GM20000 (cell line): ENCODE measurements around the gene ST3GAL3.

Experiments
- DNase-seq: peaks from one replicate; pipeline ENCODE4 v3.0.0; 2012; ENCODE audit warnings: low spot score
- TF ChIP-seq, protein P1 (sequence below): IDR thresholded peaks from 2 replicates; pipeline ENCODE4 v1.5.1; 2012; ENCODE audit warnings: mild to moderate bottlenecking, control low read depth; ENCODE audit errors: extremely low read depth, missing control alignments

The ST3GAL3 gene

DNA sequence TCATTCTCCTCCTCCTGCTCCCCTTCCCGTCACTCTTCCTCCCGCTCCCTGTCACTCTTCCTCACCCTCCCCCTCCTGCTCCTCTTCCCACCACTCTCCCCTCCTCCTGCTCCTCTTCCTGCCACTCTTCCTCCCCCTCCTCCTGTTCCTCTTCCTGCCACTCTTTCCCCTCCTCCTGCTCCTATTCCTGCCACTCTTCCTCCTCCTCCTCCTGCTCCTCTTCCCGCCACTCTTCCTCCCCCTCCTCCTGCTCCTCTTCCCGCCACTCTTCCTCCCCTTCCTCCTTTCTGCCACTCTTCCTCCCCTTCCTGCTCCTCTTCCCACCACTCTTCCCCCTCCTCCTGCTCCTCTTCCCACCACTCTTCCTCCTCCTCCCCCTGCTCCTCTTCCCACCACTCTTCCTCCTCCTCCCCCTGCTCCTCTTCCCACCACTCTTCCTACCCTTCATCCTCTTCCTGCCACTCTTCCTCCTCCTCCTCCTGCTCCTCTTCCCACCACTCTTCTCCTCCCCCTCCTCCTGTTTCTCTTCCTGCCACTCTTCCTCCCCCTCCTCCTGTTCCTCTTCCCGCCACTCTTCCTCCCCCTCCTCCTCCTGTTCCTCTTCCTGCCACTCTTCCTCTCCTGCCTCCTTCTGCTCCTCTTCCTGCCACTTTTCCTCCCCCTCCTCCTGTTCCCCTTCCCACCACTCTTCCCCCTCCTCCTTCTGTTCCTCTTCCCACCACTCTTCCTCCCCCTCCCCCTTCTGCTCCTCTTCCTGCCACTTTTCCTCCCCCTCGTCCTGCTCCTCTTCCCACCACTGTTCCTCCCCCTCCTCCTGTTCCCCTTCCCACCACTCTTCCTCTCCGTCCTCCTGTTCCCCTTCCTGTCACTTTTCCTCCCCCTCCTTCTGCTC is 197.6 kb downstream of the ST3GAL3 start:
- TF ChIP-seq, protein P1, sequence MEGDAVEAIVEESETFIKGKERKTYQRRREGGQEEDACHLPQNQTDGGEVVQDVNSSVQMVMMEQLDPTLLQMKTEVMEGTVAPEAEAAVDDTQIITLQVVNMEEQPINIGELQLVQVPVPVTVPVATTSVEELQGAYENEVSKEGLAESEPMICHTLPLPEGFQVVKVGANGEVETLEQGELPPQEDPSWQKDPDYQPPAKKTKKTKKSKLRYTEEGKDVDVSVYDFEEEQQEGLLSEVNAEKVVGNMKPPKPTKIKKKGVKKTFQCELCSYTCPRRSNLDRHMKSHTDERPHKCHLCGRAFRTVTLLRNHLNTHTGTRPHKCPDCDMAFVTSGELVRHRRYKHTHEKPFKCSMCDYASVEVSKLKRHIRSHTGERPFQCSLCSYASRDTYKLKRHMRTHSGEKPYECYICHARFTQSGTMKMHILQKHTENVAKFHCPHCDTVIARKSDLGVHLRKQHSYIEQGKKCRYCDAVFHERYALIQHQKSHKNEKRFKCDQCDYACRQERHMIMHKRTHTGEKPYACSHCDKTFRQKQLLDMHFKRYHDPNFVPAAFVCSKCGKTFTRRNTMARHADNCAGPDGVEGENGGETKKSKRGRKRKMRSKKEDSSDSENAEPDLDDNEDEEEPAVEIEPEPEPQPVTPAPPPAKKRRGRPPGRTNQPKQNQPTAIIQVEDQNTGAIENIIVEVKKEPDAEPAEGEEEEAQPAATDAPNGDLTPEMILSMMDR = no peak
- no peak for DNase-seq

DNA sequence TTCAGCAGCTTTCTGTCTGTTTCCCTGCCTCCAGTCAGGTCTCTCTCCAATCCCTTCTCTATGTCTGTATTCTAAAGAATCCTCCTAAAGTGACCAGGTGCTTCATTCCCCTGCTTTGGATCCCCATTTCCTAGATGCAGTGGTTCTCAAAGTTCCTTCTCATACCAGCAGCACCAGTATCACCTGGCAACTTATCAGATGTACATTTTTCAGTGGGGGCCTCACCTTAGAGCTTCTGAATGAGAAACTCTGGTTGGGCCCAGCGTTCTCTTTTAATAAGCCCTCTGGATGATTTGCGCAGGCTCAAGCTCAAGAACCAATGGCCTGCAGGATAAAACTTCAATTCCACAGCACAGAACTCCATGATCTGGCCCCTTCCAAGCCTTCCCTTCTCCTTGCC is 200.9 kb downstream of the ST3GAL3 start:
- TF ChIP-seq, protein P1 = no peak
- DNase-seq = no peak

- TF ChIP-seq, protein P1 = no peak
- no peak for DNase-seq
These were observed 201.5 kb downstream of the ST3GAL3 start for GRCh38 chr1:43908858-43909257.

DNA sequence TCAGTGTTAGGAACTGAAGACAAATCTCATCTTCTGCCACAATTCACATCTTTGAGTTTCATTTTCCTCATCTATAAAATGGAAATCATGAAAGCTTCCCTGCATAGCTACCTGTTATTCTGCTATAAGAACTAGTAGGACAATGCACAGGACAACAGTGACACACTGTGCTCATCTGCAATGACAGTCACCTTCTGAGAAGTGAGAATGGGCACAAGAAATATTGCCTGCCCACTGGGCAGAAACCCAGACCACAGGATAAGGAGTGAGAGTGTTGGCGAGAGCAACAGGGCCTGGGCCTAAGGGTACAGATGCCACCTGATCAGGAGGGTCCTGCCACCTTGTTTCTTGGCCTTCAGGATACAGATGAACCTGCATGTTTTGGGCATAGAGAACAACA is 203.0 kb downstream of the ST3GAL3 start:
- no peak for DNase-seq
- TF ChIP-seq, protein P1 = no peak

DNA sequence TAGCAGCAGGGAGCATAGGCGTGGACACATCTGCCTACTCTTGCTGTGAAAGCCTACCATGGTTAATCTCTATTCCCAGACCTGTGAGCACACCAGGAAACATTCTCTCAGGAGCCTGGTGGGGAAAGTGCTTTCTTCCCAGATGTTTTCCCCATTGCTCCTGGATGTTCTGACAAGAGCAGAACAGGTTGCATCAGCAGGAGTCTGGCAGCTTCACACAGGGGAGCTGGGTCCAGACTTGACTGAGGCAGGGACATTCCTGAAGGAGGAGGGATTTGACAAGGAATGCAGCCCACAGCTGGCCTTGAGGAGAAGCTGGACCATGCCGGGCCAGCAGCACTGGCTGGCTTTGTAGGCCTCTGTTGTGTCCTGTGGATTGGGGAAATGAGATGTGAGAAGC is 205.3 kb downstream of the ST3GAL3 start:
- no peak for DNase-seq
- TF ChIP-seq, protein P1 = no peak

DNA sequence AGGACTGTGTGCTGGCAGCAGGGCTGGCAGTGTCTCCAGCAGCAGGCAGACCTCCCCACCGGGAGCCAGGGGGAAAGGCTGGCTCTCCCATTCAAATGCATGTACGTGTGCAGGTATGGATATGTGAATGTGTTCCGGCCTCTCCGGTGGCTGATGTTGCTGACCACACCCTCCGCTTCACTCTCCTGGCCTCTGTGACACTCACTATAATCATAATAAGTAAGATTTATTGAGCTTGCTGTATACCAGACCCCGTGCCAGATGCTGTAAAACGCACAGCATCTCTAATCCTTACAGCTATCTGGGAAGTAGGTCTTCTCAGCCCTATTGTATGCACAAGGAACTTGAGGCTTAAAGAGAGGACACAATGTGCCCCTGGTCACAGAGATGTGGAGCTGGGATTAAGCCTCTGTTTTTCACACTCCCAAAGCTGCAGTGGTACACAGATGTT is 205.7 kb downstream of the ST3GAL3 start:
- TF ChIP-seq, protein P1 = no peak
- DNase-seq = no peak

DNA sequence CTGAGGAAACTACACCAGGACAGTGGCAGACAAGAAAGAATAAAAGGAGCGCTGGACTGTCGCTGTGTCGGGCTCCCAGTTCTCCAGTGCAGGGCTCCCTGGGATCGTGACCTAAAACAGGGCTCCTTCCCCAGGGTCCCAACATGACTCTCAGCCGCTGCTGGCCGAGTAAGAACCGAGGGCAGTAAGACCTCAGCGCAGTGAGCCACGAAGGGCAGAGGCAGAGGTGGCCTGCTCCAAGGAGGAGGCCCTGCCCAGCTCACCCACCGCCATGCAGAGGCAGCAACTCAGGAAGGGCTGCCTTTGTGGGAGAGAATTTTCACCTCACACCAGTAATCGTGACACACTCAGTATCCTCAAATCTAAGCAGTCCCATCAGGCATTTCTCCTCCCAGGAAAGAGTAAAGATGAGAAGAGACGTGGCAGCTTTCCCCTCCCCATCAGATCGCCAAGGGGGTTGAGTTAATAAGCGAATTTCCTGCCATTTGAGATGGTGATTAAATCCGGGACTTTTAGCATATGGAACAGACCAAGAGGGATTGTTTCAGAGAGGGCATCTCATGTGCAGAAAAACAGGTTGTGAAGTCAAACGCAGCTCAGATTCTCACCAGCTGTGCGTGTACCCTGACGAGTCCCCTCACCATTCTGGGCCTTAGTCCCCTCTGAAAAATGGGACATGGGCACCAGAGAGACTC is 206.5 kb downstream of the ST3GAL3 start:
- TF ChIP-seq, protein P1 = no peak
- no peak for DNase-seq
